Limb (tissue), 2 donors: ENCODE results near the gene ZFHX3.

Source experiments
- DNase-seq, 2 donors: peaks; one replicate each; pipeline ENCODE4 v3.0.0-alpha.2; 2016; ENCODE audit errors: extremely low spot score in 2 of 2

Gene ZFHX3

GRCh38 chr16:72903176-72903575 is 144.8 kb downstream of the ZFHX3 start:
- DNase-seq = no peak

DNA sequence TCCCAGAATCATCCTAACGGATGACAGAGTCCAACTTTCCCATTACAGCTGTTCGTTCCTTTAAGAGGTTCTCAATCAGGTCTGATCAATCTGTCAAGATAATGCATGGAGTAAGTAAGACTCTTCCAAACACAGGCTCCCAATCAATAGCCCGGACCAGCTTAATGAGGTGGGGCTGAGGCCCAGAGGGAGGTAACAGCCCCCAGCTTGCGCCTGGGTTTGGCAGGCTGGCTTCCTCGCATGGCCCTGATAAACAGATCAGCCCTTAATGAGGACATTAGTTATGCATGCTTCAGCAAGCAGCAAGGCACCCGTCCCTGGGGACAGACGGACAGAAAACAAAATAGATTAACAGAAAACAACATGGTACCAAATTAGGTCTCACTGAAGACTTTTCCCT is 145.7 kb downstream of the ZFHX3 start:
- DNase-seq = no peak

- DNase-seq = peak; percentile 38 to 51
Observed at GRCh38 chr16:72901000-72901627, 146.8 kb downstream of the ZFHX3 start.

GRCh38 chr16:72898216-72898825 is 149.6 kb downstream of the ZFHX3 start:
- DNase-seq = no peak

DNA sequence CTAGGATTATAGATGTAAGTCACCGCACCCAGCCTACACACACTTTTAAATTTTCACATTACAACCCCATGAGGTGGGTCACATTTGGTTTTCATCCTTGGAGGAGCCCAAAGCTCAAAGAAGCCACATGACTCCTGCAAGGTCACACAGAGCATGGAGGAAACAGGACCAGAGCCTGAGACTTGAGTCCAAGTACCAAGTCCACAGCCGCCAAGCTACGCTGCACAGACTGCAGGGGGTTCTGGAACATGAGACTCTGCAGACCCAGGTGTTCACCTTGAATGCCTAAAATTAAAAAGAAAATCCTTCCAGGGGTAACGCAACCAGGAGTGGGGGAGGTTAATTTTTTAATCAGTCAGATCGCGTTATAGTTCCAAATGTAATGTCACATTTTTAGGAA is 150.2 kb downstream of the ZFHX3 start:
- no peak for DNase-seq

DNA sequence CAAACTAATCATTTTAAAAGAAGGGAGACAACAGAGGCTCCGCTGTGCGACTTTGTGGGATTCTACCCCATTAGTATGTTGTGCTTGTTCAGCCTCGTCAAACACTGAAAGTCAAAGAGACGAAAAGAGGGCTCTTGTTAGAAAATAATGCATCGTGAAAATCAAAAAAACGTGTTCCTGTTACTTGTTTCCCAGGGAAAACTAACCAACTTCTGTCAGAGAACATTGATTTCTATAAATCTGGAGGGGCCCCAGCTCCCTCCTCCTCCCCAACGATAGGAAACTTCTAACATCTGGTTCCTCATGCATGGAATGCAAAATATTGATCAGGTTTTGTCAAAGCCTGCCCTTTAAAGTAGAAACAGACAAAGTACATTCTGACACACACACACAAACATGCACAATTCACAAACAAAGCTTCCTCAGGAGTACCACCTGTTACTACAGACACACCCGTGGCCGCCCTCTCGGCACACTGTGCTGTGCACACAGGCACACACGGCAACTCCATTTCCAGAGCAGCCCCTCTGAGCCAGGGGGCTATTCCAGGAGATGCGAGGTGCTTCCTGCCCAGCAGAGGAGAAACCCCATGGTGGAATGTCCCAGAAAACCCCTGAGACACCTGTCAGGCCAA is 151.3 kb downstream of the ZFHX3 start:
- DNase-seq = no peak

DNA sequence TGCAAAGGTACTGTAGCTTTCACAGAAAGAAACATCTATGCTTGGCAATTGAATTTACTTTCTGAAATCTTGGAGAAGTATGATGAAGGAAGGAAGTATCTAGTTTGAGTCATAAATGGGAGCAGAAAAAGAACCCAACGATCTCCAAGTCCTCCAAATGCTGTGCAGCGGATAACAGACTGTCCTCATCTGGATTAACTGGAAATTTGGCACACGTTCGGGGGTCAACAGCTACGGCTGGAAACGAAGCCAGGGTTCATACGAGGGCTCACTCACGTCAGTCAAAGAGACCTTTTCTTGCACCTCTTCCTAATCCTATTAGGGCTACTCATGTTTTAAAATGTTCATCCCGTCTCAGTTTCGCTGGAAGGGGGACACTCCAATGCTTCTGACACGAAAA is 152.0 kb downstream of the ZFHX3 start:
- DNase-seq = no peak

GRCh38 chr16:72894293-72895151 is 153.4 kb downstream of the ZFHX3 start:
- DNase-seq = peak in 1 of 2 donors; percentile 24

DNA sequence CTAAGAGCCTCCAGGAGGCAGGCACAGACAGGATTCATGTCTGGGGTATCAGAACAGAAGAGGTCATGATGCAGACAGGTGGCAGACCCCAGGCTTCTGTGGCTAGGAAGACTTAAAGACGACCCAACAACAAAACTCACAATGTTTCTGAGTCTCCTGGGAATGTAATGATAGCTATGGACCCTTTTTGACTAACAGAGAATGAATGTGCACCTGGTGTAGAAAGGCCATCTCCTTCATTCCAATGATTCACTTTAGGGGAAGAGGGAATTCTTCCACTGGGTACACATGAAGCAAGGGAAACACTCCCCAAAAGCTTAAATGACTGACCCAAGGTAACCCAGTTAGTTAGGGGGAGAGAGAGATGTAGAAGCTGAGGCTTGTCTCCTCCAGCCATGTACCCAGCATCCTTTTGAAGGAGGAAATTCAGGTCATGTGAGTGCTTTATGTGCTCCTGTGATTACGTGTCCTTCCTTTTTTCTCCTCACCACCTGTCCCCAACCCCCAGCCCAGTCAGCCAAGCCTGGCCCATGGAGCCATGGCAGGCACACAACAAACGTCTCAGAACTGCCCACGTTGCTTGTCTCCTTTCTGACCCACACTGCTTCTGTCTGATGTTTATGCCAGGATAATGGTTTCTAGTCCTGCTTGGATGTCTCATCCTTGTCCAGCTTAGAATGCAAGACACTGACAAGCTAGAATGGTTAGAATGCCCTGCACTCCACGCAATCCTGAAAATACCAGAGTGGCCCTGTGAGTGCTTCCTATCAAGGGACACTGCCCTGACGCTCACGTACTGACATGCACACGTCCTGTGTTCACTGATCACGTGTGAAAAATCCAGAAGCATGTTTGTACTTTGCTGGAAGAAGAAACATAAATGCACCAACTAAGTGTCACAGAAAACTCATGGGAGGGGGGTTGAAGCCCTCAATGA is 156.4 kb downstream of the ZFHX3 start:
- no peak for DNase-seq

- DNase-seq = no peak
Observed at GRCh38 chr16:72890587-72890986, 157.3 kb downstream of the ZFHX3 start.

DNA sequence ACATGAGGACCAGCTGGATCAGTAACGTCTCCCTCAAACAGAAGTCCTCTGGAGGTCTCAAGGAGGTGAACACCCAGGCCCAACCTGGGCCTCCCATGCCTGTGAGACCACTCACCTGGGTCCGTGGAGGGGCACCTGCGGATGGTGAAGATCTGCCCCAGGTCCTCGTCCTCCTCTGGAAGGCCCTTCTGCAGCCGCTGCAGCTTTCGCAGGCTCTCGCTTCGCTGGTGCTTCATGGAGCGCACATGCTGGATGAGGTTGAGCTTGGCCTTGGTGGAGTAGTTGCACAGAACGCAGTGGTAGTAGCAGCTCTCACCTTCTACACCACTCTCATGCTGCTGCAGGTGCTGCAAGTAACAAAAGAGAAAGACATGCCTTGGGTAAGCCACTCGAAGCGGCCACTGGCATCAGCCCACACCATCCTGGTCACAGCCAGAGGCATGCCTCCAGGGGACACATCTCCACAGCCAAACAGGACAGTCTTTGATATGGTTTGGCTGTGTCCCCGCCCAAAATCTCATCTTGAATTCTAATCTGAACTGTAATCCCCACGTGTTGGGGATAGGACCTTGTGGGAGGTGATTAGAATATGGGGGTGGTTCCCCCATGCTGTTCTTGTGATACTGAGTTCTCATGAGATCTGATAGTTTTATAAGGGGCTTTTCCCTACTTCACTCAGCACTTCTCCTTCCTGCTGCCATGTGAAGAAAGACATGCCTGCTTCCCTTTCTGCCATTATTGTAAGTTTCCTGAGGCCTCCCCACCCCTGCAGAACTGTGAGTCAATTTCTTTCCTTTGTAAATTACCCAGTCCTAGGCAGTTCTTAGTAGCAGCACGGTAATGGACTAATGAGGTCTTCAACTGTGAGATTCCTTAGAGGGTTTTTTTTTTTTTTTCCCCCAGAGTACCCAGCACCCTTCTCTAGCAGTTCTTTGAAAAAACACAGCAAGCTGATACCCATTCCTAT is 158.0 kb downstream of the ZFHX3 start:
- no peak for DNase-seq

DNA sequence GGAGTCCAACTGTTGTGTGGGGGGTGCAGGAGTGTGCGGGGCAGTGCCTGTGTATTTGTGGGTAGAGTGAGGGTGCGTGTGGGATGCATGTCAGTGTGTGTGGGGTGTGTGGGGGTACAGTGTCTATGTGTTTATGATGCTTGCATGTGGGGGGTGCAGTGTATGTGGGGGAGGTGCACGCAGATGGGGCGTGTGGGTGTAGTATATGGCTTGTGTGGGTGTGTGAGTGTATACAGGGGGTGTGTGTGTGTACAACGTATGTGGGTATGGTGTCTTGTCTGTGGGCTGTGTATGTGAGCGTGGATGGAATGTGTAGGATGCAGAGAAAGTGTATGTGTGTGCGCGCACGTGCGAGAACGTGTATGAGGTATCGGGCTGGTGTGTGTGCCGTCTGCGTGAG is 160.4 kb downstream of the ZFHX3 start:
- no peak for DNase-seq

GRCh38 chr16:72886346-72886974 is 161.5 kb downstream of the ZFHX3 start:
- no peak for DNase-seq

- no peak for DNase-seq
Observed at GRCh38 chr16:72884573-72884972, 163.4 kb downstream of the ZFHX3 start.

- DNase-seq = no peak
Observed at GRCh38 chr16:72884037-72884436, 163.9 kb downstream of the ZFHX3 start.

DNA sequence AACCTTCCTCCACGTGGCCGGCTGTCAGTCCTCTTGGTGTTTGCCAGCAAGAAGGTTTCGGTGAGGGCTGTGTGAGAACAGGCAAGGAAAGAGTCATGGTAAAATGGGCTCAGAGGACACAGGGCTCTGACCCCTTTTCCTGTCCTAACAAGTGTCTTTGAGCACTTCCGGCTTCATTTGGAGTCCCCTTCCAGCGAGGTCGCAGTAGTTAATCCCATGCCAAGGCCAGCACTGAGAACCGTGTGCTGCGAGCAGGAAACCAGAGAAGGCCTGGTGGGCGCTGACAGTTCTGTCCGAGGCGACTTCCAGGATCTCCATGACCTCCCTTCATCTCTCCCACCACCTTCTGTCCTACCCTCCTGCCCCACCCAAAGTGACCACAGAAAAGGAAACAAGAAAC is 168.1 kb downstream of the ZFHX3 start:
- no peak for DNase-seq

- no peak for DNase-seq
Observed at GRCh38 chr16:72878301-72879269, 169.3 kb downstream of the ZFHX3 start.

DNA sequence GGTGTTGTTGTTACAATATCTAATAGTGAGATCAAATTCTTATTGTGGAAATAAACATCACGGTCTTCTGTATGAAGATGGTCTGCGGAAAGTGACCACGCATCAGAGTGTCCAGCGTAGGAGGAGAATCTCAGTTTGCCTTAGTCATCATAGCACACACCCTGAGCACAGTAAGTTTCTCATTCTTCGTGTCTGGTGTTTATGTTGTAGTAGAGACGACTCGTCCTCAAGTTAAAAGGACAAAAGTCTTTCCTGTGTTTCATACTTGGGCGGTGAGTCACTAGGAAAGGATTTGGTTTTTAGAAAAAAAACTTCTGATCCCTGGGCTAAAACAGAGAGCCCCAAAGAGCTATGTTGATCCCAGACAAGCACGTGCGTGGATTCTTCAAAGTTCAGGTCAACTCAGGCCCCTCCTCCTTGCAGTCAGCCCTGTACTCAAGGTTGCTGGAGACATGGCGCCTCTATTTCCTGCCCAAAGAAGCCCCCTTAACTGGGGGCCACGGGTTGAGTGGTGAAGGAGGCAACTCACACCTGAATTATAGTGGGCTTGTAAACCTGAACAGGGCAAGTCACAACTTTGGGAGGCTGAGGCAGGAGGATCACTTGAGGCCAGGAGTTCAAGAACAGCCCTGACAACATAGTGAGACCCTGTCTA is 170.4 kb downstream of the ZFHX3 start:
- no peak for DNase-seq
